Upper lobe of right lung (tissue), 1 donor: ENCODE data around the gene GPR139. TPM values are rescaled to one million over a fixed set of nuclear protein-coding genes. Genes with fewer than 3 reads are reported as not detected.

Source experiments
- ATAC-seq: fragments of 200-7000 bp; cut with Tn5 transposase; one replicate; pipeline ENCODE4 v1.9.1; 2020; ENCODE audit warnings: mild to moderate bottlenecking, moderate library complexity
- DNase-seq: peaks from one replicate; pipeline ENCODE4 v3.0.0-alpha.2; 2020
- H3K27ac ChIP-seq: fragments of 200-600 bp; one replicate; pipeline ENCODE4 v1.8.0; 2022
- H3K27me3 ChIP-seq: fragments of 200-600 bp; one replicate; pipeline ENCODE4 v1.8.0; 2022; ENCODE audit warnings: mild to moderate bottlenecking
- H3K36me3 ChIP-seq: fragments of 200-600 bp; one replicate; pipeline ENCODE4 v1.8.0; 2022
- H3K4me1 ChIP-seq: fragments of 200-600 bp; one replicate; pipeline ENCODE4 v1.8.0; 2022
- H3K4me3 ChIP-seq: fragments of 200-600 bp; one replicate; pipeline ENCODE4 v1.8.0; 2022; ENCODE audit warnings: mild to moderate bottlenecking
- H3K9me3 ChIP-seq: fragments of 200-600 bp; one replicate; pipeline ENCODE4 v1.8.0; 2022
- CTCF ChIP-seq: fragments of 200-600 bp; IDR thresholded peaks from one replicate; pipeline ENCODE4 v1.8.0; 2022; ENCODE audit warnings: antibody characterized with exemption
- intact Hi-C: fragments of 100-400 bp; cut with DNase I; formaldehyde crosslinking; loops from one replicate; pipeline ENCODE4 v1.11.0; 2022
- total RNA-seq: library from RNA; stranded (reverse); fragmentation: NEBNext Ultra II Directional; extraction: Animal tissue kit (Norgen Biotek cat#: 25700); gene quantifications from one replicate; pipeline ENCODE4 v1.2.1, GENCODE V29; 2021
- donor health status: DM: no; HTN: yes; CAD: no; lungs with severe emphysema.

Gene GPR139
- total RNA-seq, 1 donor from 2014 or later, result not detected

- DNase-seq (no peak), ATAC-seq (no peak)
- no peaks in the 10 kb centered on the region for H3K27me3 ChIP-seq
- intact Hi-C loops, result no loop called here
- H3K4me1 ChIP-seq, result no peaks in the 10 kb centered on the region
- no peaks in the 10 kb centered on the region for H3K9me3 ChIP-seq
- no peak overlapping the region for H3K4me3 ChIP-seq
- H3K27ac ChIP-seq, result no peak overlapping the region
- no peak for TF ChIP-seq CTCF
- no peaks in the 10 kb centered on the region for H3K36me3 ChIP-seq
Measured at GRCh38 chr16:19984135-19984534, 89.6 kb downstream of the GPR139 start.

Other genes starting within 250 kb of the GPR139 start
- 21.1 TPM for gene GPRC5B, start 189.0 kb downstream of the GPR139 start, total RNA-seq